SU-DHL-6 (cell line): ENCODE data around the gene USP12.

Experiments
- H2AFZ ChIP-seq: fragments of 200-600 bp; sonication (generic); 2 replicates; pipeline ENCODE4 v1.6.1; 2014; ENCODE audit warnings: low read depth, mild to moderate bottlenecking, moderate library complexity, mixed read lengths, antibody characterized with exemption, low read length; ENCODE audit not compliant: severe bottlenecking
- H3F3A ChIP-seq: fragments of 200-600 bp; shearing (Covaris generic); 2 replicates; pipeline ENCODE4 v1.6.0; 2016; ENCODE audit warnings: antibody characterized with exemption, mild to moderate bottlenecking; ENCODE audit not compliant: insufficient read depth
- H3K27ac ChIP-seq: fragments of 200-600 bp; sonication (generic); 2 replicates; pipeline ENCODE4 v1.5.1; 2016; ENCODE audit warnings: low read depth, mild to moderate bottlenecking, low read length, moderate library complexity, mixed read lengths
- H3K27me3 ChIP-seq: fragments of 200-600 bp; sonication (generic), shearing (Covaris generic); 2 replicates; pipeline ENCODE4 v1.6.0; 2014; ENCODE audit warnings: mild to moderate bottlenecking, low read length
- H3K36me3 ChIP-seq: fragments of 200-600 bp; sonication (generic); 2 replicates; pipeline ENCODE4 v1.6.1; 2014; ENCODE audit warnings: mild to moderate bottlenecking, low read length, mixed read lengths
- H3K4me2 ChIP-seq: fragments of 300-600, 200-600 bp; shearing (Covaris generic), sonication (generic); 2 replicates; pipeline ENCODE4 v1.6.0; 2014; ENCODE audit warnings: low read length, low read depth, mild to moderate bottlenecking; ENCODE audit not compliant: poor library complexity, severe bottlenecking
- H3K4me3 ChIP-seq: fragments of 200-600 bp; sonication (generic); 2 replicates; pipeline ENCODE4 v1.5.1; 2014; ENCODE audit warnings: antibody characterized with exemption, low read length, mild to moderate bottlenecking, mixed read lengths; ENCODE audit not compliant: insufficient read depth, poor library complexity, severe bottlenecking
- H3K79me2 ChIP-seq: fragments of 200-600 bp; sonication (generic); 2 replicates; pipeline ENCODE4 v1.6.1; 2014; ENCODE audit warnings: mild to moderate bottlenecking, low read length, moderate library complexity; ENCODE audit not compliant: insufficient read depth
- H3K9ac ChIP-seq: fragments of 200-600 bp; sonication (generic); 2 replicates; pipeline ENCODE4 v1.7.0; 2014; ENCODE audit warnings: mild to moderate bottlenecking, low read length
- H3K9me2 ChIP-seq: fragments of 200-600 bp; sonication (generic); replicated peaks from 2 replicates; pipeline ENCODE4 v1.6.1; 2014; ENCODE audit warnings: low read length; ENCODE audit not compliant: insufficient read depth
- H3K9me3 ChIP-seq: fragments of 200-600 bp; sonication (generic); 2 replicates; pipeline ENCODE4 v1.6.1; 2014; ENCODE audit warnings: low read length, mixed read lengths; ENCODE audit not compliant: insufficient read depth
- H4K20me1 ChIP-seq: fragments of 200-600 bp; sonication (generic); 2 replicates; pipeline ENCODE4 v1.6.1; 2014; ENCODE audit warnings: low read depth, mild to moderate bottlenecking, antibody characterized with exemption, low read length, moderate library complexity, mixed read lengths
- EZH2phosphoT487 ChIP-seq: fragments of 200-600 bp; sonication (generic), shearing (Covaris generic); conservative IDR thresholded peaks from 2 replicates; pipeline ENCODE4 v1.6.1; 2018; ENCODE audit warnings: mild to moderate bottlenecking, antibody characterized with exemption, low read length, moderate library complexity, mixed read lengths
- TF ChIP-seq, protein P1 (sequence below): fragments of 200-600 bp; sonication (generic); IDR thresholded peaks from one replicate; pipeline ENCODE4 v1.5.1; 2017; ENCODE audit warnings: antibody characterized with exemption, mild to moderate bottlenecking, low read length, moderate library complexity; ENCODE audit not compliant: insufficient read depth, poor library complexity, severe bottlenecking

USP12 gene

DNA sequence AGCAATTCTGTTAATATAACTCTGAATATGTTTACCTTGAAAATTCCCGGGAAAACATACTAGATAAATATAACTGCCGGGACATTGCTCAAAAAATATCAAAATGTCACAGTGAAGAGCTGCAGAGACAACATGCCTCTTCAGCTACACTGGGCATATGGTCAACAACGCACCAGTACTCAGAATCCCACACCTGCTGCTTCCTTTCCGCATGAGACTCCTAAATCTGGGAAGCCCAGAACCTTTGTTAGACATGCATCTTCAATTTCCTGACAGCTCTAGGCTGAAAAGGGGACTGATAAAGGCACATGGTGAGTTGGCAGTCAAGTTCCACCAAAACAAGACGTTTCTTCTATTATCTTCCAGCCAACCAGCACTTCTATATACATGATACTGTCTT is 53.7 kb downstream of the USP12 start:
- Histone ChIP-seq H3K9me2 (no peaks in the 10 kb centered on the region), H3F3A (no peaks in the 10 kb centered on the region), H3K27ac (no peak overlapping the region), H3K9ac (no peak overlapping the region), H2AFZ (no peak overlapping the region), H3K36me3 (no peaks in the 10 kb centered on the region), H3K9me3 (no peaks in the 10 kb centered on the region), H3K4me3 (no peak overlapping the region), H4K20me1 (peaks cover 3% of the 10 kb centered on the region; the same call in 1 of the 2 replicates), H3K4me2 (no peak overlapping the region), H3K79me2 (peaks cover 49% of the 10 kb centered on the region), H3K27me3 (no peaks in the 10 kb centered on the region)
- no peak for TF ChIP-seq EZH2phosphoT487
- TF ChIP-seq, protein P1, sequence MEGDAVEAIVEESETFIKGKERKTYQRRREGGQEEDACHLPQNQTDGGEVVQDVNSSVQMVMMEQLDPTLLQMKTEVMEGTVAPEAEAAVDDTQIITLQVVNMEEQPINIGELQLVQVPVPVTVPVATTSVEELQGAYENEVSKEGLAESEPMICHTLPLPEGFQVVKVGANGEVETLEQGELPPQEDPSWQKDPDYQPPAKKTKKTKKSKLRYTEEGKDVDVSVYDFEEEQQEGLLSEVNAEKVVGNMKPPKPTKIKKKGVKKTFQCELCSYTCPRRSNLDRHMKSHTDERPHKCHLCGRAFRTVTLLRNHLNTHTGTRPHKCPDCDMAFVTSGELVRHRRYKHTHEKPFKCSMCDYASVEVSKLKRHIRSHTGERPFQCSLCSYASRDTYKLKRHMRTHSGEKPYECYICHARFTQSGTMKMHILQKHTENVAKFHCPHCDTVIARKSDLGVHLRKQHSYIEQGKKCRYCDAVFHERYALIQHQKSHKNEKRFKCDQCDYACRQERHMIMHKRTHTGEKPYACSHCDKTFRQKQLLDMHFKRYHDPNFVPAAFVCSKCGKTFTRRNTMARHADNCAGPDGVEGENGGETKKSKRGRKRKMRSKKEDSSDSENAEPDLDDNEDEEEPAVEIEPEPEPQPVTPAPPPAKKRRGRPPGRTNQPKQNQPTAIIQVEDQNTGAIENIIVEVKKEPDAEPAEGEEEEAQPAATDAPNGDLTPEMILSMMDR = no peak

GRCh38 chr13:27117158-27117557 is 54.5 kb downstream of the USP12 start:
- peaks cover 48% of the 10 kb centered on the region for H3K79me2 ChIP-seq
- TF ChIP-seq, protein P1 = no peak
- no peak for TF ChIP-seq EZH2phosphoT487

GRCh38 chr13:27113436-27113835 is 58.2 kb downstream of the USP12 start:
- H3K9me2 ChIP-seq = no peaks in the 10 kb centered on the region
- H3K4me2 ChIP-seq = no peak overlapping the region
- no peaks in the 10 kb centered on the region for H3K36me3 ChIP-seq
- no peak overlapping the region for H3K27ac ChIP-seq
- H3F3A ChIP-seq = no peaks in the 10 kb centered on the region
- H3K27me3 ChIP-seq = no peaks in the 10 kb centered on the region
- TF ChIP-seq, protein P1 = no peak
- TF ChIP-seq EZH2phosphoT487 = no peak
- no peaks in the 10 kb centered on the region for H3K9me3 ChIP-seq
- no peak overlapping the region for H2AFZ ChIP-seq
- peaks cover 7% of the 10 kb centered on the region; the same call in 1 of the 2 replicates for H4K20me1 ChIP-seq
- H3K4me3 ChIP-seq = no peak overlapping the region
- no peak overlapping the region for H3K9ac ChIP-seq
- peaks cover 29% of the 10 kb centered on the region for H3K79me2 ChIP-seq

More at GRCh38 chr13:27117158-27117557, 54.5 kb downstream of the USP12 start:
- Histone ChIP-seq H3K4me3 (no peak overlapping the region), H3K9me3 (no peaks in the 10 kb centered on the region), H3K36me3 (no peaks in the 10 kb centered on the region), H3F3A (no peaks in the 10 kb centered on the region), H3K9ac (no peak overlapping the region), H4K20me1 (peaks cover 3% of the 10 kb centered on the region; the same call in 1 of the 2 replicates), H3K27ac (no peak overlapping the region), H3K27me3 (no peaks in the 10 kb centered on the region), H3K9me2 (no peaks in the 10 kb centered on the region), H3K4me2 (no peak overlapping the region), H2AFZ (no peak overlapping the region)
